Measurements from ENCODE around the gene PITX3. TPM values are rescaled to one million over a fixed set of nuclear protein-coding genes. Genes with fewer than 3 reads are reported as not detected.
A peak's percentile ranks its signal among the peaks of the same experiment; 100 is the strongest.

PITX3 gene
- total and polyA plus RNA-seq, 9 of the 15 experiments (the other 6 are each of a cell fraction or from before 2014, with no cell fraction given), result 0.30 to 0.98 (median 0.95) TPM; not detected in 6

DNA sequence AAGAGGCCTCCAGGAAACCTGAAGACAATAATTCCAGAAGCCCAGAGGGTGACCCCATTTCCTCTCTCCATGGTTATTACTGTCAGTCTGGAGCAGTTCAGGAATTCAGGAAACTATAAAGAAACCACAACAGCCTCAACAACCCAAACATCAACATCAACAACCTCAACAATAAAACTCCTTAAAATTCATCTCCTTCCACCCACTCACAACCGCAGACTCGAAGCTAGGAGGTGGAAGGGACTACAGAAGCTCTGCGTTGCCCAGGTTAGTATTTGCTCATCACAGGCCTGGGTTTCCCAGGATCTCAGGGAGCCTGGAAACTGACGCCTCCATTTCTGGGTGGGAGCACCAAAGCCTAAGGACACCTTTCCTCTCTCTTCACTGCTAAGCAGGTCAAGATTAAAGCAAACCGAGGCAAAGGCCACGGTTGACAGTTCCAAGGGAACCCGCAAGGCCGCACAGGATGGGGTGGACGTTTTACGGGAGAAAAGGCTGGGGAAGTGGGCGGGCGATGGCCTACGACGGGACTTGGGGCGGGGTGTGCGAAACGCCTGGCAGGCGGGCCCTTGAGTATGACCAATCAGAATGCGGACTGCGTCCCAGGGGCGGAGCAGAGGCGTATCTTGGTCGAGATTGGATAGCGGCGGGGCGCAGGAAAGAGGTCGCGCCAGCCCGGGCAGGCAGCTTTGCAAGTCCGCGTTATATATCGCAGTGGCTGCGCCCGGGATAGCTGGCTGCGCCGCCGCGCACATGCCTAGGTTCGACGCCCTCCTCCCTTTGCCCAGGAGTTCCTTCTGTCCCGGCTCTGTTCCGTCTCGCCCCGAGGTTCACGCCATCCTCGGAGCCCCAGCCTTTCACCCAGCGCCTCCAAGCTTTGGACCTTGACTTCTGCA lies 15.4 kb downstream of the PITX3 start, which contains the start of gene ELOVL3 (continued):
- TF ChIP-seq, protein P1, sequence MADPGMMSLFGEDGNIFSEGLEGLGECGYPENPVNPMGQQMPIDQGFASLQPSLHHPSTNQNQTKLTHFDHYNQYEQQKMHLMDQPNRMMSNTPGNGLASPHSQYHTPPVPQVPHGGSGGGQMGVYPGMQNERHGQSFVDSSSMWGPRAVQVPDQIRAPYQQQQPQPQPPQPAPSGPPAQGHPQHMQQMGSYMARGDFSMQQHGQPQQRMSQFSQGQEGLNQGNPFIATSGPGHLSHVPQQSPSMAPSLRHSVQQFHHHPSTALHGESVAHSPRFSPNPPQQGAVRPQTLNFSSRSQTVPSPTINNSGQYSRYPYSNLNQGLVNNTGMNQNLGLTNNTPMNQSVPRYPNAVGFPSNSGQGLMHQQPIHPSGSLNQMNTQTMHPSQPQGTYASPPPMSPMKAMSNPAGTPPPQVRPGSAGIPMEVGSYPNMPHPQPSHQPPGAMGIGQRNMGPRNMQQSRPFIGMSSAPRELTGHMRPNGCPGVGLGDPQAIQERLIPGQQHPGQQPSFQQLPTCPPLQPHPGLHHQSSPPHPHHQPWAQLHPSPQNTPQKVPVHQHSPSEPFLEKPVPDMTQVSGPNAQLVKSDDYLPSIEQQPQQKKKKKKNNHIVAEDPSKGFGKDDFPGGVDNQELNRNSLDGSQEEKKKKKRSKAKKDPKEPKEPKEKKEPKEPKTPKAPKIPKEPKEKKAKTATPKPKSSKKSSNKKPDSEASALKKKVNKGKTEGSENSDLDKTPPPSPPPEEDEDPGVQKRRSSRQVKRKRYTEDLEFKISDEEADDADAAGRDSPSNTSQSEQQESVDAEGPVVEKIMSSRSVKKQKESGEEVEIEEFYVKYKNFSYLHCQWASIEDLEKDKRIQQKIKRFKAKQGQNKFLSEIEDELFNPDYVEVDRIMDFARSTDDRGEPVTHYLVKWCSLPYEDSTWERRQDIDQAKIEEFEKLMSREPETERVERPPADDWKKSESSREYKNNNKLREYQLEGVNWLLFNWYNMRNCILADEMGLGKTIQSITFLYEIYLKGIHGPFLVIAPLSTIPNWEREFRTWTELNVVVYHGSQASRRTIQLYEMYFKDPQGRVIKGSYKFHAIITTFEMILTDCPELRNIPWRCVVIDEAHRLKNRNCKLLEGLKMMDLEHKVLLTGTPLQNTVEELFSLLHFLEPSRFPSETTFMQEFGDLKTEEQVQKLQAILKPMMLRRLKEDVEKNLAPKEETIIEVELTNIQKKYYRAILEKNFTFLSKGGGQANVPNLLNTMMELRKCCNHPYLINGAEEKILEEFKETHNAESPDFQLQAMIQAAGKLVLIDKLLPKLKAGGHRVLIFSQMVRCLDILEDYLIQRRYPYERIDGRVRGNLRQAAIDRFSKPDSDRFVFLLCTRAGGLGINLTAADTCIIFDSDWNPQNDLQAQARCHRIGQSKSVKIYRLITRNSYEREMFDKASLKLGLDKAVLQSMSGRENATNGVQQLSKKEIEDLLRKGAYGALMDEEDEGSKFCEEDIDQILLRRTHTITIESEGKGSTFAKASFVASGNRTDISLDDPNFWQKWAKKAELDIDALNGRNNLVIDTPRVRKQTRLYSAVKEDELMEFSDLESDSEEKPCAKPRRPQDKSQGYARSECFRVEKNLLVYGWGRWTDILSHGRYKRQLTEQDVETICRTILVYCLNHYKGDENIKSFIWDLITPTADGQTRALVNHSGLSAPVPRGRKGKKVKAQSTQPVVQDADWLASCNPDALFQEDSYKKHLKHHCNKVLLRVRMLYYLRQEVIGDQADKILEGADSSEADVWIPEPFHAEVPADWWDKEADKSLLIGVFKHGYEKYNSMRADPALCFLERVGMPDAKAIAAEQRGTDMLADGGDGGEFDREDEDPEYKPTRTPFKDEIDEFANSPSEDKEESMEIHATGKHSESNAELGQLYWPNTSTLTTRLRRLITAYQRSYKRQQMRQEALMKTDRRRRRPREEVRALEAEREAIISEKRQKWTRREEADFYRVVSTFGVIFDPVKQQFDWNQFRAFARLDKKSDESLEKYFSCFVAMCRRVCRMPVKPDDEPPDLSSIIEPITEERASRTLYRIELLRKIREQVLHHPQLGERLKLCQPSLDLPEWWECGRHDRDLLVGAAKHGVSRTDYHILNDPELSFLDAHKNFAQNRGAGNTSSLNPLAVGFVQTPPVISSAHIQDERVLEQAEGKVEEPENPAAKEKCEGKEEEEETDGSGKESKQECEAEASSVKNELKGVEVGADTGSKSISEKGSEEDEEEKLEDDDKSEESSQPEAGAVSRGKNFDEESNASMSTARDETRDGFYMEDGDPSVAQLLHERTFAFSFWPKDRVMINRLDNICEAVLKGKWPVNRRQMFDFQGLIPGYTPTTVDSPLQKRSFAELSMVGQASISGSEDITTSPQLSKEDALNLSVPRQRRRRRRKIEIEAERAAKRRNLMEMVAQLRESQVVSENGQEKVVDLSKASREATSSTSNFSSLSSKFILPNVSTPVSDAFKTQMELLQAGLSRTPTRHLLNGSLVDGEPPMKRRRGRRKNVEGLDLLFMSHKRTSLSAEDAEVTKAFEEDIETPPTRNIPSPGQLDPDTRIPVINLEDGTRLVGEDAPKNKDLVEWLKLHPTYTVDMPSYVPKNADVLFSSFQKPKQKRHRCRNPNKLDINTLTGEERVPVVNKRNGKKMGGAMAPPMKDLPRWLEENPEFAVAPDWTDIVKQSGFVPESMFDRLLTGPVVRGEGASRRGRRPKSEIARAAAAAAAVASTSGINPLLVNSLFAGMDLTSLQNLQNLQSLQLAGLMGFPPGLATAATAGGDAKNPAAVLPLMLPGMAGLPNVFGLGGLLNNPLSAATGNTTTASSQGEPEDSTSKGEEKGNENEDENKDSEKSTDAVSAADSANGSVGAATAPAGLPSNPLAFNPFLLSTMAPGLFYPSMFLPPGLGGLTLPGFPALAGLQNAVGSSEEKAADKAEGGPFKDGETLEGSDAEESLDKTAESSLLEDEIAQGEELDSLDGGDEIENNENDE (IDR thresholded peaks at IDR 0.05; ENCODE audit: low read depth, low read length), result no peak
- no peak for TF ChIP-seq NEUROD1 (IDR thresholded peaks at IDR 0.05; ENCODE audit: borderline replicate concordance, low read depth, low read length, partially characterized antibody)
- no peak for TF ChIP-seq NBN (IDR thresholded peaks at IDR 0.05; ENCODE audit: low read depth)
- TF ChIP-seq CTBP1 (IDR thresholded peaks at IDR 0.05; ENCODE audit: borderline replicate concordance), result no peak
- TF ChIP-seq SP1 (CRISPR knock-in tag; IDR thresholded peaks at IDR 0.05), result peak; percentile 78
- no peak for TF ChIP-seq HCFC1 (IDR thresholded peaks at IDR 0.05; ENCODE audit: low read depth, low read length)
- TF ChIP-seq OTX1 (CRISPR knock-in tag; IDR thresholded peaks at IDR 0.05), result no peak
- TF ChIP-seq, protein P2, sequence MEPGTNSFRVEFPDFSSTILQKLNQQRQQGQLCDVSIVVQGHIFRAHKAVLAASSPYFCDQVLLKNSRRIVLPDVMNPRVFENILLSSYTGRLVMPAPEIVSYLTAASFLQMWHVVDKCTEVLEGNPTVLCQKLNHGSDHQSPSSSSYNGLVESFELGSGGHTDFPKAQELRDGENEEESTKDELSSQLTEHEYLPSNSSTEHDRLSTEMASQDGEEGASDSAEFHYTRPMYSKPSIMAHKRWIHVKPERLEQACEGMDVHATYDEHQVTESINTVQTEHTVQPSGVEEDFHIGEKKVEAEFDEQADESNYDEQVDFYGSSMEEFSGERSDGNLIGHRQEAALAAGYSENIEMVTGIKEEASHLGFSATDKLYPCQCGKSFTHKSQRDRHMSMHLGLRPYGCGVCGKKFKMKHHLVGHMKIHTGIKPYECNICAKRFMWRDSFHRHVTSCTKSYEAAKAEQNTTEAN (CRISPR knock-in tag; IDR thresholded peaks at IDR 0.05), result no peak
- TF ChIP-seq ZNF780A (CRISPR knock-in tag; IDR thresholded peaks at IDR 0.05), result no peak
- TF ChIP-seq, protein P3, sequence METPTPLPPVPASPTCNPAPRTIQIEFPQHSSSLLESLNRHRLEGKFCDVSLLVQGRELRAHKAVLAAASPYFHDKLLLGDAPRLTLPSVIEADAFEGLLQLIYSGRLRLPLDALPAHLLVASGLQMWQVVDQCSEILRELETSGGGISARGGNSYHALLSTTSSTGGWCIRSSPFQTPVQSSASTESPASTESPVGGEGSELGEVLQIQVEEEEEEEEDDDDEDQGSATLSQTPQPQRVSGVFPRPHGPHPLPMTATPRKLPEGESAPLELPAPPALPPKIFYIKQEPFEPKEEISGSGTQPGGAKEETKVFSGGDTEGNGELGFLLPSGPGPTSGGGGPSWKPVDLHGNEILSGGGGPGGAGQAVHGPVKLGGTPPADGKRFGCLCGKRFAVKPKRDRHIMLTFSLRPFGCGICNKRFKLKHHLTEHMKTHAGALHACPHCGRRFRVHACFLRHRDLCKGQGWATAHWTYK (CRISPR knock-in tag; IDR thresholded peaks at IDR 0.05), result no peak
- TF ChIP-seq PHF8 (IDR thresholded peaks at IDR 0.05; ENCODE audit: borderline replicate concordance, low read length), result peak; percentile 36; the same call in 1 of the 2 replicates
- no peak for TF ChIP-seq ZNF311 (CRISPR knock-in tag; IDR thresholded peaks at IDR 0.05)
- TF ChIP-seq ZNF316 (IDR thresholded peaks at IDR 0.05), result no peak
- no peak for TF ChIP-seq ZNF766 (CRISPR knock-in tag; conservative IDR thresholded peaks at IDR 0.05)
